HEK293 (cell line): ENCODE results near the gene IRAK2.

Experiments
- KLF10 ChIP-seq: fragments of 450-650 bp; IDR thresholded peaks from 2 replicates; pipeline ENCODE4 v1.5.1; 2018; ENCODE audit warnings: missing biosample characterization, mild to moderate bottlenecking, missing genetic modification characterization
- KLF16 ChIP-seq: fragments of 450-650 bp; formaldehyde crosslinking; IDR thresholded peaks from 2 replicates; pipeline ENCODE4 v1.5.1; 2017; ENCODE audit warnings: missing biosample characterization, missing genetic modification characterization
- KLF7 ChIP-seq: fragments of 450-650 bp; formaldehyde crosslinking; IDR thresholded peaks from 2 replicates; pipeline ENCODE4 v1.5.1; 2016; ENCODE audit warnings: missing biosample characterization, missing genetic modification characterization, borderline replicate concordance
- ZBTB1 ChIP-seq: fragments of 450-650 bp; formaldehyde crosslinking; IDR thresholded peaks from 2 replicates; pipeline ENCODE4 v1.5.1; 2016; ENCODE audit warnings: missing biosample characterization, missing genetic modification characterization
- ZFP41 ChIP-seq: fragments of 450-650 bp; formaldehyde crosslinking; IDR thresholded peaks from 2 replicates; pipeline ENCODE4 v1.5.1; 2016; ENCODE audit warnings: missing biosample characterization, missing genetic modification characterization, borderline replicate concordance
- ZNF140 ChIP-seq: fragments of 450-650 bp; formaldehyde crosslinking; IDR thresholded peaks from 2 replicates; pipeline ENCODE4 v1.5.1; 2016; ENCODE audit warnings: missing biosample characterization, missing genetic modification characterization
- ZNF211 ChIP-seq: fragments of 450-650 bp; formaldehyde crosslinking; IDR thresholded peaks from 2 replicates; pipeline ENCODE4 v1.5.1; 2016; ENCODE audit warnings: low read depth, missing biosample characterization, missing genetic modification characterization
- ZNF239 ChIP-seq: fragments of 450-650 bp; formaldehyde crosslinking; IDR thresholded peaks from 2 replicates; pipeline ENCODE4 v1.5.1; 2016; ENCODE audit warnings: missing biosample characterization, missing genetic modification characterization
- ZNF324 ChIP-seq: fragments of 450-650 bp; formaldehyde crosslinking; IDR thresholded peaks from 2 replicates; pipeline ENCODE4 v1.5.1; 2016; ENCODE audit warnings: missing biosample characterization, missing genetic modification characterization
- ZNF354C ChIP-seq: fragments of 450-650 bp; formaldehyde crosslinking; IDR thresholded peaks from 2 replicates; pipeline ENCODE4 v1.5.1; 2016; ENCODE audit warnings: missing biosample characterization, missing genetic modification characterization, low read depth, borderline replicate concordance
- ZNF404 ChIP-seq: fragments of 450-650 bp; formaldehyde crosslinking; IDR thresholded peaks from 2 replicates; pipeline ENCODE4 v1.5.1; 2017; ENCODE audit warnings: missing biosample characterization, missing genetic modification characterization
- ZNF621 ChIP-seq: fragments of 450-650 bp; formaldehyde crosslinking; IDR thresholded peaks from 2 replicates; pipeline ENCODE4 v1.5.1; 2017; ENCODE audit warnings: missing biosample characterization, missing genetic modification characterization
- ZNF768 ChIP-seq: fragments of 450-650 bp; formaldehyde crosslinking; IDR thresholded peaks from 2 replicates; pipeline ENCODE4 v1.5.1; 2018; ENCODE audit warnings: missing biosample characterization, mild to moderate bottlenecking, missing genetic modification characterization
- TF ChIP-seq, protein P1 (sequence below): fragments of 450-650 bp; IDR thresholded peaks from 2 replicates; pipeline ENCODE4 v1.5.1; 2018; ENCODE audit warnings: missing biosample characterization, mild to moderate bottlenecking, missing genetic modification characterization
- TF ChIP-seq, protein P2 (sequence below): fragments of 450-650 bp; formaldehyde crosslinking; IDR thresholded peaks from 2 replicates; pipeline ENCODE4 v1.5.1; 2016; ENCODE audit warnings: missing biosample characterization, missing genetic modification characterization, low read depth
- TF ChIP-seq, protein P3 (sequence below): fragments of 450-650 bp; IDR thresholded peaks from 2 replicates; pipeline ENCODE4 v1.5.1; 2018; ENCODE audit warnings: missing biosample characterization, missing genetic modification characterization
- TF ChIP-seq, protein P4 (sequence below): fragments of 450-650 bp; formaldehyde crosslinking; conservative IDR thresholded peaks from 2 replicates; pipeline ENCODE4 v1.5.1; 2016; ENCODE audit warnings: low read depth, missing biosample characterization, missing genetic modification characterization
- TF ChIP-seq, protein P5 (sequence below): fragments of 450-650 bp; formaldehyde crosslinking; IDR thresholded peaks from 2 replicates; pipeline ENCODE4 v1.5.1; 2016; ENCODE audit warnings: missing biosample characterization, missing genetic modification characterization
- TF ChIP-seq, protein P6 (sequence below): fragments of 450-650 bp; formaldehyde crosslinking; IDR thresholded peaks from 2 replicates; pipeline ENCODE4 v1.5.1; 2016; ENCODE audit warnings: missing biosample characterization, missing genetic modification characterization
- TF ChIP-seq, protein P7 (sequence below): fragments of 450-650 bp; formaldehyde crosslinking; IDR thresholded peaks from 2 replicates; pipeline ENCODE4 v1.5.1; 2016; ENCODE audit warnings: missing biosample characterization, missing genetic modification characterization

IRAK2 gene

DNA sequence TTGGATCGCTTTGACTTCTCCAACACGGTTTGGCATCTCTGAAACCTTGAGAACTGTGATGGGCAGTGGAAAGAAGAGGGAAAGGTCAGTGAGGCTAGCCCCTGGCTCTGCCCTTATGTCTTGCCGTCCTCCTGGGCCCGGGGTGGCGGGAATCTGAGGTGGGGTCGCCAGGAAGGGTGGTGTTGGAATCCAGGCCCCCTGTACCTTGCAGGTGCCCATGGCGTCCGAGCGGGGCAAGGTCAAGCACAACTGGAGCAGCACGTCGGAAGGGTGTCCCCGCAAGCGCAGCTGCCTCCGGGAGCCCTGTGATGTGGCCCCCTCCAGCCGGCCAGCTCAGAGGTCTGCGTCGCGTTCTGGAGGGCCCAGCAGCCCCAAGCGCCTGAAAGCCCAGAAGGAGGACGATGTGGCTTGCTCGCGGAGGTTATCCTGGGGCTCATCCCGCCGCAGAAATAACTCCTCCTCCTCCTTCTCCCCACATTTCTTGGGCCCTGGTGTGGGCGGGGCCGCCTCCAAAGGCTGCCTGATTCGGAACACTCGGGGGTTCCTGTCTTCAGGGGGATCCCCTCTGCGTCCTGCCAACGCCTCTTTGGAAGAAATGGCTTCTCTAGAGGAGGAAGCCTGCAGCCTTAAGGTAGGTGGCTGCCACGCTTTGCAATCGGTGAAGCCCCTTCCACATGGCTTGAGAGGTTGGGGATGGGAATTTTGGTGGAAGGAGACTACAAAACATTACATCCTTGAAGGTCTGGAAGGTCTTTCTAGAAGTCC lies 84.4 kb downstream of the IRAK2 start (continued):
- no peak for TF ChIP-seq KLF7 (tag by site-specific recombination)
- TF ChIP-seq ZNF140 (tag by site-specific recombination), result no peak
- TF ChIP-seq ZNF768 (tag by site-specific recombination), result no peak
- no peak for TF ChIP-seq ZNF239 (tag by site-specific recombination)
- TF ChIP-seq ZFP41 (tag by site-specific recombination), result no peak
- TF ChIP-seq, protein P1, sequence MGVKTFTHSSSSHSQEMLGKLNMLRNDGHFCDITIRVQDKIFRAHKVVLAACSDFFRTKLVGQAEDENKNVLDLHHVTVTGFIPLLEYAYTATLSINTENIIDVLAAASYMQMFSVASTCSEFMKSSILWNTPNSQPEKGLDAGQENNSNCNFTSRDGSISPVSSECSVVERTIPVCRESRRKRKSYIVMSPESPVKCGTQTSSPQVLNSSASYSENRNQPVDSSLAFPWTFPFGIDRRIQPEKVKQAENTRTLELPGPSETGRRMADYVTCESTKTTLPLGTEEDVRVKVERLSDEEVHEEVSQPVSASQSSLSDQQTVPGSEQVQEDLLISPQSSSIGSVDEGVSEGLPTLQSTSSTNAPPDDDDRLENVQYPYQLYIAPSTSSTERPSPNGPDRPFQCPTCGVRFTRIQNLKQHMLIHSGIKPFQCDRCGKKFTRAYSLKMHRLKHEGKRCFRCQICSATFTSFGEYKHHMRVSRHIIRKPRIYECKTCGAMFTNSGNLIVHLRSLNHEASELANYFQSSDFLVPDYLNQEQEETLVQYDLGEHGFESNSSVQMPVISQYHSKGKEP, result no peak
- no peak for TF ChIP-seq ZNF354C (tag by site-specific recombination)
- TF ChIP-seq, protein P2, sequence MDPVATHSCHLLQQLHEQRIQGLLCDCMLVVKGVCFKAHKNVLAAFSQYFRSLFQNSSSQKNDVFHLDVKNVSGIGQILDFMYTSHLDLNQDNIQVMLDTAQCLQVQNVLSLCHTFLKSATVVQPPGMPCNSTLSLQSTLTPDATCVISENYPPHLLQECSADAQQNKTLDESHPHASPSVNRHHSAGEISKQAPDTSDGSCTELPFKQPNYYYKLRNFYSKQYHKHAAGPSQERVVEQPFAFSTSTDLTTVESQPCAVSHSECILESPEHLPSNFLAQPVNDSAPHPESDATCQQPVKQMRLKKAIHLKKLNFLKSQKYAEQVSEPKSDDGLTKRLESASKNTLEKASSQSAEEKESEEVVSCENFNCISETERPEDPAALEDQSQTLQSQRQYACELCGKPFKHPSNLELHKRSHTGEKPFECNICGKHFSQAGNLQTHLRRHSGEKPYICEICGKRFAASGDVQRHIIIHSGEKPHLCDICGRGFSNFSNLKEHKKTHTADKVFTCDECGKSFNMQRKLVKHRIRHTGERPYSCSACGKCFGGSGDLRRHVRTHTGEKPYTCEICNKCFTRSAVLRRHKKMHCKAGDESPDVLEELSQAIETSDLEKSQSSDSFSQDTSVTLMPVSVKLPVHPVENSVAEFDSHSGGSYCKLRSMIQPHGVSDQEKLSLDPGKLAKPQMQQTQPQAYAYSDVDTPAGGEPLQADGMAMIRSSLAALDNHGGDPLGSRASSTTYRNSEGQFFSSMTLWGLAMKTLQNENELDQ (tag by site-specific recombination), result no peak
- no peak for TF ChIP-seq ZNF621
- TF ChIP-seq ZNF211 (tag by site-specific recombination), result no peak
- no peak for TF ChIP-seq KLF10 (tag by site-specific recombination)
- TF ChIP-seq, protein P3, sequence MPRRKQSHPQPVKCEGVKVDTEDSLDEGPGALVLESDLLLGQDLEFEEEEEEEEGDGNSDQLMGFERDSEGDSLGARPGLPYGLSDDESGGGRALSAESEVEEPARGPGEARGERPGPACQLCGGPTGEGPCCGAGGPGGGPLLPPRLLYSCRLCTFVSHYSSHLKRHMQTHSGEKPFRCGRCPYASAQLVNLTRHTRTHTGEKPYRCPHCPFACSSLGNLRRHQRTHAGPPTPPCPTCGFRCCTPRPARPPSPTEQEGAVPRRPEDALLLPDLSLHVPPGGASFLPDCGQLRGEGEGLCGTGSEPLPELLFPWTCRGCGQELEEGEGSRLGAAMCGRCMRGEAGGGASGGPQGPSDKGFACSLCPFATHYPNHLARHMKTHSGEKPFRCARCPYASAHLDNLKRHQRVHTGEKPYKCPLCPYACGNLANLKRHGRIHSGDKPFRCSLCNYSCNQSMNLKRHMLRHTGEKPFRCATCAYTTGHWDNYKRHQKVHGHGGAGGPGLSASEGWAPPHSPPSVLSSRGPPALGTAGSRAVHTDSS, result no peak
- TF ChIP-seq ZNF324 (tag by site-specific recombination), result no peak
- TF ChIP-seq, protein P4, sequence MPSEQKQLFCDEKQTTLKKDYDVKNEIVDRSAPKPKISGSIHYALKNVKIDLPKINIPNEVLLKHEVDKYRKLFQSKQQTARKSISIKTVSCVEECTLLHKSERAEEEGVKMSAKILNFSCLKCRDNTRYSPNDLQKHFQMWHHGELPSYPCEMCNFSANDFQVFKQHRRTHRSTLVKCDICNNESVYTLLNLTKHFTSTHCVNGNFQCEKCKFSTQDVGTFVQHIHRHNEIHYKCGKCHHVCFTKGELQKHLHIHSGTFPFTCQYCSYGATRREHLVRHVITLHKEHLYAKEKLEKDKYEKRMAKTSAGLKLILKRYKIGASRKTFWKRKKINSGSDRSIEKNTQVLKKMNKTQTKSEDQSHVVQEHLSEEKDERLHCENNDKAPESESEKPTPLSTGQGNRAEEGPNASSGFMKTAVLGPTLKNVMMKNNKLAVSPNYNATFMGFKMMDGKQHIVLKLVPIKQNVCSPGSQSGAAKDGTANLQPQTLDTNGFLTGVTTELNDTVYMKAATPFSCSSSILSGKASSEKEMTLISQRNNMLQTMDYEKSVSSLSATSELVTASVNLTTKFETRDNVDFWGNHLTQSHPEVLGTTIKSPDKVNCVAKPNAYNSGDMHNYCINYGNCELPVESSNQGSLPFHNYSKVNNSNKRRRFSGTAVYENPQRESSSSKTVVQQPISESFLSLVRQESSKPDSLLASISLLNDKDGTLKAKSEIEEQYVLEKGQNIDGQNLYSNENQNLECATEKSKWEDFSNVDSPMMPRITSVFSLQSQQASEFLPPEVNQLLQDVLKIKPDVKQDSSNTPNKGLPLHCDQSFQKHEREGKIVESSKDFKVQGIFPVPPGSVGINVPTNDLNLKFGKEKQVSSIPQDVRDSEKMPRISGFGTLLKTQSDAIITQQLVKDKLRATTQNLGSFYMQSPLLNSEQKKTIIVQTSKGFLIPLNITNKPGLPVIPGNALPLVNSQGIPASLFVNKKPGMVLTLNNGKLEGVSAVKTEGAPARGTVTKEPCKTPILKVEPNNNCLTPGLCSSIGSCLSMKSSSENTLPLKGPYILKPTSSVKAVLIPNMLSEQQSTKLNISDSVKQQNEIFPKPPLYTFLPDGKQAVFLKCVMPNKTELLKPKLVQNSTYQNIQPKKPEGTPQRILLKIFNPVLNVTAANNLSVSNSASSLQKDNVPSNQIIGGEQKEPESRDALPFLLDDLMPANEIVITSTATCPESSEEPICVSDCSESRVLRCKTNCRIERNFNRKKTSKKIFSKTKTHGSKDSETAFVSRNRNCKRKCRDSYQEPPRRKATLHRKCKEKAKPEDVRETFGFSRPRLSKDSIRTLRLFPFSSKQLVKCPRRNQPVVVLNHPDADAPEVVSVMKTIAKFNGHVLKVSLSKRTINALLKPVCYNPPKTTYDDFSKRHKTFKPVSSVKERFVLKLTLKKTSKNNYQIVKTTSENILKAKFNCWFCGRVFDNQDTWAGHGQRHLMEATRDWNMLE, result no peak
- TF ChIP-seq, protein P5, sequence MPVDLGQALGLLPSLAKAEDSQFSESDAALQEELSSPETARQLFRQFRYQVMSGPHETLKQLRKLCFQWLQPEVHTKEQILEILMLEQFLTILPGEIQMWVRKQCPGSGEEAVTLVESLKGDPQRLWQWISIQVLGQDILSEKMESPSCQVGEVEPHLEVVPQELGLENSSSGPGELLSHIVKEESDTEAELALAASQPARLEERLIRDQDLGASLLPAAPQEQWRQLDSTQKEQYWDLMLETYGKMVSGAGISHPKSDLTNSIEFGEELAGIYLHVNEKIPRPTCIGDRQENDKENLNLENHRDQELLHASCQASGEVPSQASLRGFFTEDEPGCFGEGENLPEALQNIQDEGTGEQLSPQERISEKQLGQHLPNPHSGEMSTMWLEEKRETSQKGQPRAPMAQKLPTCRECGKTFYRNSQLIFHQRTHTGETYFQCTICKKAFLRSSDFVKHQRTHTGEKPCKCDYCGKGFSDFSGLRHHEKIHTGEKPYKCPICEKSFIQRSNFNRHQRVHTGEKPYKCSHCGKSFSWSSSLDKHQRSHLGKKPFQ (tag by site-specific recombination), result no peak
- TF ChIP-seq, protein P6, sequence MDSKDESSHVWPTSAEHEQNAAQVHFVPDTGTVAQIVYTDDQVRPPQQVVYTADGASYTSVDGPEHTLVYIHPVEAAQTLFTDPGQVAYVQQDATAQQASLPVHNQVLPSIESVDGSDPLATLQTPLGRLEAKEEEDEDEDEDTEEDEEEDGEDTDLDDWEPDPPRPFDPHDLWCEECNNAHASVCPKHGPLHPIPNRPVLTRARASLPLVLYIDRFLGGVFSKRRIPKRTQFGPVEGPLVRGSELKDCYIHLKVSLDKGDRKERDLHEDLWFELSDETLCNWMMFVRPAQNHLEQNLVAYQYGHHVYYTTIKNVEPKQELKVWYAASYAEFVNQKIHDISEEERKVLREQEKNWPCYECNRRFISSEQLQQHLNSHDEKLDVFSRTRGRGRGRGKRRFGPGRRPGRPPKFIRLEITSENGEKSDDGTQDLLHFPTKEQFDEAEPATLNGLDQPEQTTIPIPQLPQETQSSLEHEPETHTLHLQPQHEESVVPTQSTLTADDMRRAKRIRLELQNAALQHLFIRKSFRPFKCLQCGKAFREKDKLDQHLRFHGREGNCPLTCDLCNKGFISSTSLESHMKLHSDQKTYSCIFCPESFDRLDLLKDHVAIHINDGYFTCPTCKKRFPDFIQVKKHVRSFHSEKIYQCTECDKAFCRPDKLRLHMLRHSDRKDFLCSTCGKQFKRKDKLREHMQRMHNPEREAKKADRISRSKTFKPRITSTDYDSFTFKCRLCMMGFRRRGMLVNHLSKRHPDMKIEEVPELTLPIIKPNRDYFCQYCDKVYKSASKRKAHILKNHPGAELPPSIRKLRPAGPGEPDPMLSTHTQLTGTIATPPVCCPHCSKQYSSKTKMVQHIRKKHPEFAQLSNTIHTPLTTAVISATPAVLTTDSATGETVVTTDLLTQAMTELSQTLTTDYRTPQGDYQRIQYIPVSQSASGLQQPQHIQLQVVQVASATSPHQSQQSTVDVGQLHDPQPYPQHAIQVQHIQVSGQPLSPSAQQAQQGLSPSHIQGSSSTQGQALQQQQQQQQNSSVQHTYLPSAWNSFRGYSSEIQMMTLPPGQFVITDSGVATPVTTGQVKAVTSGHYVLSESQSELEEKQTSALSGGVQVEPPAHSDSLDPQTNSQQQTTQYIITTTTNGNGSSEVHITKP, result no peak
- TF ChIP-seq KLF16, result no peak
- no peak for TF ChIP-seq ZNF404 (tag by site-specific recombination)
- no peak for TF ChIP-seq ZBTB1 (tag by site-specific recombination)
- TF ChIP-seq, protein P7, sequence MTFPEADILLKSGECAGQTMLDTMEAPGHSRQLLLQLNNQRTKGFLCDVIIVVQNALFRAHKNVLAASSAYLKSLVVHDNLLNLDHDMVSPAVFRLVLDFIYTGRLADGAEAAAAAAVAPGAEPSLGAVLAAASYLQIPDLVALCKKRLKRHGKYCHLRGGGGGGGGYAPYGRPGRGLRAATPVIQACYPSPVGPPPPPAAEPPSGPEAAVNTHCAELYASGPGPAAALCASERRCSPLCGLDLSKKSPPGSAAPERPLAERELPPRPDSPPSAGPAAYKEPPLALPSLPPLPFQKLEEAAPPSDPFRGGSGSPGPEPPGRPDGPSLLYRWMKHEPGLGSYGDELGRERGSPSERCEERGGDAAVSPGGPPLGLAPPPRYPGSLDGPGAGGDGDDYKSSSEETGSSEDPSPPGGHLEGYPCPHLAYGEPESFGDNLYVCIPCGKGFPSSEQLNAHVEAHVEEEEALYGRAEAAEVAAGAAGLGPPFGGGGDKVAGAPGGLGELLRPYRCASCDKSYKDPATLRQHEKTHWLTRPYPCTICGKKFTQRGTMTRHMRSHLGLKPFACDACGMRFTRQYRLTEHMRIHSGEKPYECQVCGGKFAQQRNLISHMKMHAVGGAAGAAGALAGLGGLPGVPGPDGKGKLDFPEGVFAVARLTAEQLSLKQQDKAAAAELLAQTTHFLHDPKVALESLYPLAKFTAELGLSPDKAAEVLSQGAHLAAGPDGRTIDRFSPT, result no peak
